ENCODE data around the gene SLC25A42.

Gene SLC25A42

GRCh38 chr19:19050731-19051130 is 13.1 kb upstream of the SLC25A42 start:
- DNase-seq (ENCODE audit: low read depth): no peak

GRCh38 chr19:19051478-19052213 is 12.1 kb upstream of the SLC25A42 start:
- DNase-seq (ENCODE audit: low read depth): no peak

- no peak for DNase-seq (ENCODE audit: low read depth)
Observed at GRCh38 chr19:19052921-19053320, 10.9 kb upstream of the SLC25A42 start.

GRCh38 chr19:19053508-19054314 is 10.1 kb upstream of the SLC25A42 start:
- no peak for DNase-seq (ENCODE audit: low read depth)

GRCh38 chr19:19054315-19054938 is 9.4 kb upstream of the SLC25A42 start:
- DNase-seq (ENCODE audit: low read depth): no peak

GRCh38 chr19:19054939-19055440 is 8.8 kb upstream of the SLC25A42 start:
- DNase-seq (ENCODE audit: low read depth): no peak

DNA sequence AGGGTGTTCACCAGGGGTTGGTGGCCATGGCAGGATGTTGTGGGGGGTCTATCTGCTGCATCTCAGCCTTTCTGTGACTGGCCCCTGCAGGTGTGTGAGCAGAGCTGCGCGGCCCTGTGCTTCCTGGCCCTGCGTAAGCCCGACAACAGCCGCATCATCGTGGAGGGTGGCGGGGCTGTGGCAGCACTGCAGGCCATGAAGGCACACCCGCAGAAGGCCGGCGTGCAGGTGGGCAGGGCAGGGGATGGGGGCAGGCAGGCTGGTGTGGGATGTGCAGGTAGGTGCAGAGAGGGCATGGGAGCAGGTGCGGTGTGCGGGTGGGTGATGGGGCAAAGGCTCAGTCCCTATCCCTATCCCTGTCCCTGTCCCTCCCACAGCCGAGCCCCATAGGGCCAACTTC is 8.1 kb upstream of the SLC25A42 start:
- no peak for DNase-seq (ENCODE audit: low read depth)

DNA sequence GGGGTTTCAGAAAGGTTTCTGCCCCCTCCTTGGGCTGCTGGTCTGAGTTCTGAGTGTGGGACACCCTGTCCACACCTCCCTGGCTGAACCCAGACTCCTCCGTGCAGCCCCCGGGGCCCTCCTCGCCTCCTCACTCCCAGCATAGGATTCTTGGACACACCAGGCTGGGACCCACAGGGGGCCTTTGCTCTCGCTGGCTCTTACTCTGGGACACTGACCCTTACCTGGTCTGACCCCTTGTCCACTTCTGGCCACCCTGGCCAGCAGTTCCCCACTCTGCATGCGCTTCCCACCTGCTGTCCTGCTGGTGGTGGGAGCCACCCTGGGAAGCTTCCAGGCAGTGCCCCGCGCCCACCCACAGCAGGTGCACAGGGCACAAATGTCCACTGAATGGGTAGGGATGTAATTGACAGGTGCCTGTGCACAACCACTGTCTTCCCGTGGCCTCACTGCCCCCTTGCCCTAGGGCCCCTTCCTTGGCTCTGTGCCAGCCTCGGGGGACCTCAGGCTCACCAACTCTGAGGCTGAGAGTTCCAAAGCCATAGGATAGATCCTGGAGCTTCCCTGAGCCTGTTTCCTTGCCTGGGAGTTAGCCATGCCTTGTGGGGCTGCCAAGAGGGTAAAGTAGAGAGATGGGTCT is 7.0 kb upstream of the SLC25A42 start:
- DNase-seq (ENCODE audit: low read depth): no peak

DNA sequence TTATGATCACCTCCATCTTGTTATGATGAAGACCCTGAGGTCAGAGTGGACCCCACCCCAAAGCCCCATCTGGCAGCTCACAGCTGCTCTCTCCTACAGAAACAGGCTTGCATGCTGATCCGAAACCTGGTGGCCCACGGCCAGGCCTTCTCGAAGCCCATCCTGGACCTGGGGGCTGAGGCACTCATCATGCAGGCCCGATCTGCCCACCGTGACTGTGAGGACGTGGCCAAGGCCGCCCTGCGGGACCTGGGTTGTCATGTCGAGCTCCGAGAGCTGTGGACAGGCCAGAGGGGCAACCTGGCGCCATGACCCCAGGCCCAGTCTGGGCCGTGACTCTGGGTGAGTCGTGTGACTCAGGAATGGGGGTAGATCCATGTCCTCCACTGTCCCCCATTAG is 6.5 kb upstream of the SLC25A42 start:
- no peak for DNase-seq (ENCODE audit: low read depth)

GRCh38 chr19:19057720-19058119 is 6.1 kb upstream of the SLC25A42 start:
- DNase-seq (ENCODE audit: low read depth): no peak

DNA sequence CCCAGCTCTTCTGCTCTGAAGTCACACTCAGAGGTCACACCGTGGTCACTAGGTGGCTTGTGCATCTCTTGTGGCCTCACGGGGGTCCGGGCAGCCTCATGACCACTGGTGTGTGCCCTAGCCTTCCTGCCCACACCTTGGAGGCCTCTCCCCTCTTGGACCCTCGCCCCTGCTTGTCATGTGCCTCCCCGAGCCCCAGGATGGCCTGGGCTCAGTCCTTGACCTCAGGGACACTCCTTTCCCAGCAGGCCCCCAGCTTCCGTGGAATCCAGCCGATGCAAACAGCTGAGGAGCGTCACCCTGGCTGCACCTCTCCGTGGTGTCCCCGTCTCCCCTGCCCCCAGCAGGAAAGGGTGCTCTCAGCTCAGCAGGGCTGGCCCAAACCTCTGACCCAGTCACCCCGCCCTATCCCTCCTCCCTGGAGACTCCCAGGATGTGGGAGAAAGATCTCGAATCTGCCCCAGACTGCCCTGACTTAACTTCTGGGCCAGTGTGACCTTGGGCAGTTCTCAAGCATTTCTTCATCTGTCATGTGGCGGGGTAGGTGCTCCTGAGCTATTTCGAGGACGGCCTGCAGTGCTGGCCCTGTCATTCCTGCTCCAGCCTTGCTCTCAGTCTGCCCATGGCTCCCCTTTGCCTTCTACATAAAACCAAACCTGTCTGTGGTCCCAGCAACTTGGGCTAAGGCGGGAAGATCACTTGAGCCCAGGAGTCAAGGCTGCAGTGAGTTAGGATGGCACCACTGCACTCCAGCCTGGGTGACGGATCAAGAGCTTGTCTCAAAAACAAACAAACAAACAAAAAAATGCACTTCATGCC is 4.6 kb upstream of the SLC25A42 start:
- no peak for DNase-seq (ENCODE audit: low read depth)

DNA sequence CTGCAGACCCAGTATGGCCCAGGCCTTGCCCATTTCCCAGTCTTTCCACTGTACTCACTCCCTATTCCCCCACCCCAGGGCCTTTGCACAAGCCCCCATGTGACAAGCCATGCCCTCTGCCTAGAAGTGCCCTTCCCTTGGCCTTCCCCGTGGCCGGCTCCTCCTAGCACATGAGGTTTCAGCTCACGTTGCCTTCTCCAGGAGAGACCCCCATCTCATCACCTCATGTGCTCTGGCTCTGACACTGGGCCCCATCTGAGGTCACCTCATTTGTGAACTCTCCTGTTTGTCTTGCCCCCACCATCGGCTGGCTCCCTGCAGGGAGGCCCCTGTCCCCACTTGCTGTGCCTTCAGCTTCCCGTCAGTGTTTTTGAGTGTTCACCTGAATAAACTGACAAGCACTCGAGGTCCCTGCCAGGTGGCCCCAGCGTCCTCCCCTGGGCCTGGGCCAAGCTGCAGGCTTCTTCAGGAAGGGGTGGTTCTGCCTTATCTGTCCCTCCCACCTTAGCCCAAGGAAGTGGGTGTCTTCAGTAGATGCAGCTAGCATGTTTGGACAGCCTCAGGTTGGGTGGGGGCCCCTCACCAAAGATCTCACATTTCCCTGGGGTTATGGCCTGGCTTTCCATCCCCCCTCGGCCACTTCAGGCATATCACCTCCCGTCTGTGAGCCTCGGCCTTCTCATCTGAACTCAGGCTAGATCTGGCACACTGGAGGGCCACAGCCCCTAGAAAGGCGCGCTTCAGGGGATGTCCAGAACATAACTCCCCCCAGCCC is 3.8 kb upstream of the SLC25A42 start:
- no peak for DNase-seq (ENCODE audit: low read depth)

- no peak for DNase-seq (ENCODE audit: low read depth)
Observed at GRCh38 chr19:19061506-19061905, 2.3 kb upstream of the SLC25A42 start.

DNA sequence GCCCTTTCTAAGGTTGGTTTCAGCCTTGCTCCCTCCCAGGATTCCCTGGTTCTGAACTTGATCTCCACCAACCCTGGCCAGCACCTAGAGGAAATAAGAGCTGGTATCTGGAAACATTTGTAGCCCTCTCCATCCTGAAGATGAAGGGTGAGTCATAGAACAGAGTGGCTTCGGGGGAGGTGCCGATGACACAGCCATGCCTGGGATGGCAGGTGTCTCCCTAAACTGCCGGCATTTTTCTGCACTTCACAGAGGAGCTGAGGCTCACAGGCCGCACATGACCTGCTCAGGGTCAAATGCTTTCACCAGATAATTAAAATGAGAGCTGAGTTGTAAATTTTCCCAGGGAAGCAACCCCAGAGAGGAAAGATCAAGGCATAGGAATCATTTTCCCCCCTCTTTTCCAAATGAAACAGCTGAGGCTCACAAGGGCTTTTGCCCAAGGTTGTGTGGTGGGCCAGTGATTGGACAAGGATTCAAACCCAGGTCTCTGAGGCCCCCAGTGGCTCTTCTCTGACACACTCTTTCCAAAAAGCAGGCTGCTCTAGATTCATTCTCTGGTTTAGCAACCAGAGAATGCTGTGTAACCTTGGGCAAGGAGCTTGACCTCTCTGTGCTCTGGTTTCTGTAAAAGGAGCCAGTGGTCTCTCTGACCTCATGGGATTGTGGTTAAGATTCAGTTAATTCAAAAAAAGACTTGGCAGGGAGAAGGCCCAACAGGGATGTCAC is 1.2 kb upstream of the SLC25A42 start:
- DNase-seq (ENCODE audit: low read depth): no peak

- DNase-seq (ENCODE audit: low read depth): no peak
Observed at GRCh38 chr19:19064098-19064722, 416 bp downstream of the SLC25A42 start.

DNA sequence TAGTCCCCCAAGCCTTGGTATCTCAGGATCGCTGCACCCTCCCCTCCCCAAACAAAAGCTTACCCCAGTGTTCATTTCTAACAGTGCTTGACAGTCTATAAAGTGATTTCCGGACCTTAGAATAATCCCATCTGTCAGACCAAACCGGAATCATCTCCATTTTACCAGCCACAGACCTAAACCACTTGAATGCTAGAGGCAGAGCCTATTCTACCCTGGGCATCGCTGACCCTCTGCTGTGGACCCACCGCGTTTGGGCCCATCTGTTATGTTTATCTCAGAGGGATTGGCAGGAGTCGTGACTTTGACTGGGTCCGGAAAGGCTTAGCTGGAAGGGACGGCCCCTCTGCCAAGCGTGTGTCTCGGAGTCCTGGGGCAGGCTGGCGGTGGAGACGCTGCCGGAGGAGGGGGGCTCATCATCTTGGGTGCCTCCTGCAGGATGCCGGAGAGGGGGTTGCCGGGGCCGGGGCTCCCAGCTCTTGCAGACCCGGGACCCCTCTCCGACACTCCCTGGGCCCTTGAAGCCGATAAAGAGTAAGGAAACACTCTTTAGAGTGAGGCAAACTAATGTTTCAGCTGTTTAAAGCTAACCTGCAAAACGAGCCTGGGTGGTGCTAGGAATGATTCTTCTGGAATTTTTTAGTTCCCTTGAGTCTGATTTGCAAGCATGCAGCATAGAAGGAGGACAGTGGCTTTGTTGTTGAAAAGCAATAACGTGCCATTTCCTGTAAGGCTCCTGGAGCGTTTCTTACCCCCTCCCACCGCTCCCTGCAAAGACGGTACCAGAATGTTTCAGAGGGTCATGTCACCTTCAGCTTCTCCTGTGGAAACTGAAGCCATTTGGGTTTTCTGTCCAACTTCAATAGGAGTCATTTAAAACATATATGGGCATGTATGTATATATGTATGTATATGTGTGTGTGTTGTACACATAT is 1.3 kb downstream of the SLC25A42 start:
- DNase-seq (ENCODE audit: low read depth): no peak

DNA sequence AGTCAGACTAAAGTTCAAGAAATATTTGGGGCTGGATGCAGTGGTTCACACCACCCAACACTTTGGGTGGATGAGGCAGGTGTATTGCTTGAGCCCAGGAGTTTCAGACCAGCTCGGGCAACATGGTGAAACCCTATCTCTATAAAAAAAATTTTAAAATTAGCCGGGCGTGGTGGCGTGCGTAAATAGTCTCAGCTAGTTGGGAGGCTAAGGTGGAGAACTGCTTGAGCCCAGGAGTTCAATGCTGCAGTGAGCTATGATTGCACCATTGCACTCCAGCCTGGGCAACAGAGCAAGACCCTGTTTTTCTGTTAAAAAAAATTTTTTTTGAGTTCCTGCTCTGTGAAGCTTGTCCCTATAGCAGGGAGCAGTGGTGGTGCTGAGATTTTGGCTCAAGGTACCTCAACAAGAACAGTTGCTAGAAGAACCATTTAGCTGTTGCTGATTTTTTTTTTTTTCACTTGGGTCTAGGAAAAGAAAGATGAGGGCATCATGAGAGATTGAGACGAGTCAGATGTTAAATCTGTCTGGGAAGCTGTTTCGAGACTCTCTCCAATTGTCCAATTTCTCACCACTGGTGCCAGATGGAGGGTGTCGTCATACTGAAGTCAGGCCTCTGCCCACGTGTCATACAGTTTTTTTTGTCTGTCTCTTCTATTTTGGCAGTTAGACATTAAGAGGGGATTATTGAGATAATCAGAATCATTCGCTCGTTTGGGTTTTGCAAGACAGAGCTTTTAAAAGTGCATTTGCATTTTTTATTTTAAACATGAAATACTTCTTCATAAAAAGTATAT is 3.7 kb downstream of the SLC25A42 start:
- DNase-seq (ENCODE audit: low read depth): no peak

All from stimulated activated CD8-positive, alpha-beta memory T cell treated with anti-CD3 and anti-CD28 coated beads, Interleukin-15, amount 100 ng/mL, for 24 hours (primary cell).